Neural progenitor cell (in vitro differentiated cells): ENCODE measurements around the gene RBM19. TPM values are rescaled to one million over a fixed set of nuclear protein-coding genes. Genes with fewer than 3 reads are reported as not detected.
A peak's percentile ranks its signal among the peaks of the same experiment; 100 is the strongest.

ENCODE experiments used
- DNase-seq: peaks from one replicate; pipeline ENCODE4 v3.0.0-alpha.2; 2016; ENCODE audit warnings: low spot score
- H2AFZ ChIP-seq: fragments of 200-600 bp; sonication (generic); replicated peaks from 2 replicates; pipeline ENCODE4 v1.6.1; 2016; ENCODE audit warnings: antibody characterized with exemption
- H3F3A ChIP-seq: fragments of 200-600 bp; sonication (generic); 2 replicates; pipeline ENCODE4 v1.6.1; 2016; ENCODE audit warnings: antibody characterized with exemption, low read depth
- H3K27ac ChIP-seq: fragments of 200-600 bp; sonication (generic); 2 replicates; pipeline ENCODE4 v1.5.1; 2016; ENCODE audit warnings: mild to moderate bottlenecking
- H3K27me3 ChIP-seq: fragments of 200-600 bp; sonication (generic); 2 replicates; pipeline ENCODE4 v1.6.1; 2016; ENCODE audit warnings: mild to moderate bottlenecking, moderate library complexity
- H3K36me3 ChIP-seq: fragments of 200-600 bp; sonication (generic); 2 replicates; pipeline ENCODE4 v1.5.1; 2016
- H3K4me1 ChIP-seq: fragments of 200-600 bp; sonication (generic); 2 replicates; pipeline ENCODE4 v1.6.1; 2016; ENCODE audit warnings: mixed run types
- H3K4me2 ChIP-seq: fragments of 200-600 bp; sonication (generic); 2 replicates; pipeline ENCODE4 v1.6.1; 2016
- H3K4me3 ChIP-seq: fragments of 200-600 bp; sonication (generic); 2 replicates; pipeline ENCODE4 v1.5.1; 2016
- H3K79me2 ChIP-seq: fragments of 200-600 bp; sonication (generic); 2 replicates; pipeline ENCODE4 v1.6.1; 2016; ENCODE audit warnings: low read depth
- H3K9ac ChIP-seq: fragments of 200-600 bp; sonication (generic); 2 replicates; pipeline ENCODE4 v1.6.1; 2016
- H3K9me3 ChIP-seq: fragments of 200-600 bp; sonication (generic); 2 replicates; pipeline ENCODE4 v1.5.1; 2016; ENCODE audit warnings: low read depth
- H4K20me1 ChIP-seq: fragments of 200-600 bp; sonication (generic); 2 replicates; pipeline ENCODE4 v1.6.1; 2016; ENCODE audit warnings: low read depth
- H3K27ac Mint-ChIP-seq: 3 replicates; pipeline ENCODE4 v1.8.0; 2021; ENCODE audit warnings: mixed read lengths
- H3K27me3 Mint-ChIP-seq: 2 replicates; pipeline ENCODE4 v1.8.0; 2022; ENCODE audit warnings: low read depth, mild to moderate bottlenecking, inconsistent platforms, moderate library complexity, mixed read lengths; ENCODE audit not compliant: insufficient read depth
- H3K36me3 Mint-ChIP-seq: 3 replicates; pipeline ENCODE4 v1.8.0; 2021; ENCODE audit warnings: mixed read lengths
- H3K4me1 Mint-ChIP-seq: 3 replicates; pipeline ENCODE4 v1.8.0; 2021; ENCODE audit warnings: mixed read lengths
- H3K4me3 Mint-ChIP-seq: 3 replicates; pipeline ENCODE4 v1.8.0; 2021; ENCODE audit warnings: mild to moderate bottlenecking, moderate library complexity, mixed read lengths
- H3K9me3 Mint-ChIP-seq: 3 replicates; pipeline ENCODE4 v1.8.0; 2020; ENCODE audit warnings: mixed read lengths
- CTCF ChIP-seq: fragments of 200-600 bp; sonication (generic); IDR thresholded peaks from 2 replicates; pipeline ENCODE4 v1.5.1; 2017; ENCODE audit warnings: antibody characterized with exemption, mild to moderate bottlenecking
- EZH2 ChIP-seq: fragments of 200-600 bp; sonication (generic); IDR thresholded peaks from 2 replicates; pipeline ENCODE4 v1.6.1; 2017; ENCODE audit warnings: antibody characterized with exemption, mild to moderate bottlenecking, moderate library complexity
- EZH2phosphoT487 ChIP-seq: fragments of 200-600 bp; sonication (generic); IDR thresholded peaks from 2 replicates; pipeline ENCODE4 v1.6.1; 2017; ENCODE audit warnings: antibody characterized with exemption
- total RNA-seq: library from RNA; depleted of rRNA; stranded (reverse); fragments of >200 nt; gene quantifications from 2 replicates; pipeline ENCODE4 v1.2.3, GENCODE V29; 2015; ENCODE audit warnings: low replicate concordance

RBM19 gene
- total RNA-seq, 1 donor from 2014 or later, result 23.5 TPM

GRCh38 chr12:113833422-113833821 is 132.7 kb downstream of the RBM19 start:
- Histone ChIP-seq H3F3A (peaks cover 18% of the 10 kb centered on the region), H3K4me1 (peaks cover 25% of the 10 kb centered on the region), H2AFZ (no peak overlapping the region), H3K79me2 (no peaks in the 10 kb centered on the region), H3K9ac (no peak overlapping the region), H3K27me3 (no peaks in the 10 kb centered on the region), H3K9me3 (no peaks in the 10 kb centered on the region), H3K36me3 (no peaks in the 10 kb centered on the region), H4K20me1 (peaks cover 3% of the 10 kb centered on the region), H3K4me2 (no peak overlapping the region), H3K4me3 (no peak overlapping the region), H3K27ac (no peak overlapping the region)
- H3K4me1 Mint-ChIP-seq, result peaks cover 51% of the 10 kb centered on the region
- H3K9me3 Mint-ChIP-seq, result no peaks in the 10 kb centered on the region
- H3K27me3 Mint-ChIP-seq, result peaks cover 9% of the 10 kb centered on the region
- H3K27ac Mint-ChIP-seq, result no peak overlapping the region
- H3K4me3 Mint-ChIP-seq, result no peak overlapping the region
- no peaks in the 10 kb centered on the region for H3K36me3 Mint-ChIP-seq
- DNase-seq, result no peak
- TF ChIP-seq CTCF (no peak), EZH2phosphoT487 (no peak), EZH2 (no peak)

- peak overlapping the region; percentile 6 for H3K4me2 ChIP-seq
- Mint-ChIP-seq H3K27me3 (peaks cover 7% of the 10 kb centered on the region), H3K4me3 (no peak overlapping the region)
Observed at GRCh38 chr12:113831476-113831875, 134.6 kb downstream of the RBM19 start.

GRCh38 chr12:113831016-113831415 is 135.1 kb downstream of the RBM19 start:
- no peak overlapping the region for H3K9ac ChIP-seq
- H3F3A ChIP-seq, result peaks cover 6% of the 10 kb centered on the region
- no peak overlapping the region for H3K4me2 ChIP-seq
- DNase-seq, result no peak
- H3K4me3 ChIP-seq, result no peak overlapping the region
- Mint-ChIP-seq H3K36me3 (no peaks in the 10 kb centered on the region), H3K4me1 (peaks cover 47% of the 10 kb centered on the region), H3K27ac (peak overlapping the region; percentile 77), H3K9me3 (no peaks in the 10 kb centered on the region), H3K27me3 (peaks cover 9% of the 10 kb centered on the region), H3K4me3 (no peak overlapping the region)
- peaks cover 28% of the 10 kb centered on the region for H3K4me1 ChIP-seq
- no peaks in the 10 kb centered on the region for H3K36me3 ChIP-seq
- peaks cover 3% of the 10 kb centered on the region for H4K20me1 ChIP-seq
- H3K27me3 ChIP-seq, result no peaks in the 10 kb centered on the region
- TF ChIP-seq CTCF (no peak), EZH2phosphoT487 (no peak), EZH2 (no peak)
- no peak overlapping the region for H3K27ac ChIP-seq
- no peak overlapping the region for H2AFZ ChIP-seq
- H3K79me2 ChIP-seq, result no peaks in the 10 kb centered on the region
- H3K9me3 ChIP-seq, result no peaks in the 10 kb centered on the region

More at GRCh38 chr12:113831476-113831875, 134.6 kb downstream of the RBM19 start:
- no peak overlapping the region for H3K9ac ChIP-seq
- Mint-ChIP-seq H3K36me3 (no peaks in the 10 kb centered on the region), H3K4me1 (peaks cover 49% of the 10 kb centered on the region), H3K27ac (peak overlapping the region; percentile 77), H3K9me3 (no peaks in the 10 kb centered on the region)
- DNase-seq, result no peak
- H3K4me1 ChIP-seq, result peaks cover 32% of the 10 kb centered on the region
- H3K79me2 ChIP-seq, result no peaks in the 10 kb centered on the region
- no peaks in the 10 kb centered on the region for H3K9me3 ChIP-seq
- H3F3A ChIP-seq, result peaks cover 11% of the 10 kb centered on the region
- H3K4me3 ChIP-seq, result no peak overlapping the region
- no peaks in the 10 kb centered on the region for H3K27me3 ChIP-seq
- no peak overlapping the region for H2AFZ ChIP-seq
- H4K20me1 ChIP-seq, result peaks cover 3% of the 10 kb centered on the region
- no peaks in the 10 kb centered on the region for H3K36me3 ChIP-seq
- no peak overlapping the region for H3K27ac ChIP-seq
- TF ChIP-seq CTCF, result no peak
- TF ChIP-seq EZH2phosphoT487, result no peak
- TF ChIP-seq EZH2, result no peak
